Thymus (tissue), 11 donors: ENCODE results near the gene SLC39A3. TPM values are rescaled to one million over a fixed set of nuclear protein-coding genes. Genes with fewer than 3 reads are reported as not detected.

ENCODE experiments used
- DNase-seq, 9 donors: peaks; one replicate each; pipeline ENCODE4 v3.0.0-alpha.2; 2013; ENCODE audit warnings: low spot score in 9 of 9, low read depth in 6 of 9, missing footprints in 1 of 9
- H3K27ac ChIP-seq, 2 donors: one replicate each; pipeline ENCODE4 v1.5.1; 2013; ENCODE audit warnings: control low read depth in 1 of 2, low read depth in 1 of 2, low read length in 1 of 2, mild to moderate bottlenecking in 1 of 2, moderate library complexity in 1 of 2
- H3K27me3 ChIP-seq, 2 donors: one replicate each; pipeline ENCODE4 v1.5.1; 2013; ENCODE audit warnings: low read length in 1 of 2; ENCODE audit not compliant: control insufficient read depth in 2 of 2, insufficient read depth in 1 of 2
- H3K36me3 ChIP-seq, 2 donors: one replicate each; pipeline ENCODE4 v1.5.1; 2013; ENCODE audit warnings: low read length in 1 of 2, mild to moderate bottlenecking in 1 of 2, moderate library complexity in 1 of 2; ENCODE audit not compliant: control insufficient read depth in 2 of 2, insufficient read depth in 2 of 2
- H3K4me1 ChIP-seq, 2 donors: one replicate each; pipeline ENCODE4 v1.5.1; 2013; ENCODE audit warnings: low read length in 2 of 2; ENCODE audit not compliant: control insufficient read depth in 2 of 2, insufficient read depth in 2 of 2
- H3K4me3 ChIP-seq, 2 donors: one replicate each; pipeline ENCODE4 v1.5.1; 2013; ENCODE audit warnings: low read length in 2 of 2, control low read depth in 1 of 2, mild to moderate bottlenecking in 1 of 2
- H3K9me3 ChIP-seq, 2 donors: one replicate each; pipeline ENCODE4 v1.5.1; 2013; ENCODE audit warnings: low read length in 1 of 2, mild to moderate bottlenecking in 1 of 2; ENCODE audit not compliant: control insufficient read depth in 2 of 2, insufficient read depth in 1 of 2
- WGBS: extraction: QIAGEN DNeasy Blood & Tissue Kit; methylation state at CpG from one replicate; pipeline ENCODE4 v1.1.7; 2013; 5-methylcytosine and 5-hydroxymethylcytosine counted together
- polyA plus RNA-seq: library from polyadenylated mRNA; stranded (reverse); fragments of 200-250 nt; gene quantifications from one replicate; pipeline ENCODE4 v1.2.3, GENCODE V29; 2013
- total RNA-seq: library from RNA; stranded (reverse); fragments of 120-200 nt; gene quantifications from one replicate; pipeline ENCODE4 v1.2.4, GENCODE V29; 2013
- donor health status: healthy.

The SLC39A3 gene
- total and polyA plus RNA-seq, 2 donors, result 19.2 to 21.2 TPM

GRCh38 chr19:2782329-2782935 is 42.6 kb upstream of the SLC39A3 start:
- peak in 1 of 9 donors; percentile 15 for DNase-seq
- Histone ChIP-seq H3K4me1 (peaks cover 27 to 54% of the 10 kb centered on the region in 2 donors), H3K9me3 (peaks cover 0 to 5% of the 10 kb centered on the region in 2 donors), H3K36me3 (peaks cover 12 to 31% of the 10 kb centered on the region in 2 donors), H3K4me3 (peak overlapping the region; percentile 67 to 99), H3K27ac (peak overlapping the region; percentile 80 to 87), H3K27me3 (no peaks in the 10 kb centered on the region)
- WGBS, result 5% methylated on average over 24 of the region's 24 CpGs

- no peak overlapping the region for H3K27ac ChIP-seq
- H3K4me1 ChIP-seq, result peaks cover 40 to 57% of the 10 kb centered on the region in 2 donors
- H3K27me3 ChIP-seq, result no peaks in the 10 kb centered on the region
- no peak overlapping the region for H3K4me3 ChIP-seq
- WGBS, result 97% methylated on average over 7 of the region's 7 CpGs
- peaks cover 0 to 5% of the 10 kb centered on the region in 2 donors for H3K9me3 ChIP-seq
- DNase-seq, result no peak
- H3K36me3 ChIP-seq, result peaks cover 17 to 37% of the 10 kb centered on the region in 2 donors
These were observed 40.5 kb upstream of the SLC39A3 start for GRCh38 chr19:2780284-2780683.

GRCh38 chr19:2779121-2779740 is 39.4 kb upstream of the SLC39A3 start:
- Histone ChIP-seq H3K27ac (no peak overlapping the region), H3K4me1 (peaks cover 38 to 53% of the 10 kb centered on the region in 2 donors), H3K4me3 (no peak overlapping the region), H3K9me3 (no peaks in the 10 kb centered on the region), H3K36me3 (peaks cover 27 to 41% of the 10 kb centered on the region in 2 donors), H3K27me3 (no peaks in the 10 kb centered on the region)
- DNase-seq, result no peak
- 96% methylated on average over 14 of the region's 14 CpGs for WGBS

GRCh38 chr19:2777952-2778683 is 38.3 kb upstream of the SLC39A3 start:
- DNase-seq, result no peak
- Histone ChIP-seq H3K27me3 (no peaks in the 10 kb centered on the region), H3K4me3 (no peak overlapping the region), H3K9me3 (no peaks in the 10 kb centered on the region), H3K4me1 (peaks cover 32 to 42% of the 10 kb centered on the region in 2 donors), H3K36me3 (peaks cover 32 to 44% of the 10 kb centered on the region in 2 donors), H3K27ac (no peak overlapping the region)
- 94% methylated on average over 19 of the region's 19 CpGs for WGBS

GRCh38 chr19:2775556-2776430 is 36.0 kb upstream of the SLC39A3 start:
- no peaks in the 10 kb centered on the region for H3K9me3 ChIP-seq
- peaks cover 23 to 24% of the 10 kb centered on the region in 2 donors for H3K4me1 ChIP-seq
- H3K27ac ChIP-seq, result peak overlapping the region; percentile 82 to 83
- H3K27me3 ChIP-seq, result no peaks in the 10 kb centered on the region
- 56% methylated on average over 29 of the region's 29 CpGs for WGBS
- peak overlapping the region in 1 of 2 donors; percentile 37 for H3K4me3 ChIP-seq
- DNase-seq, result peak in 6 of 9 donors; percentile 30 to 65 (median 47)
- H3K36me3 ChIP-seq, result peaks cover 45% of the 10 kb centered on the region in 2 donors

- H3K9me3 ChIP-seq, result no peaks in the 10 kb centered on the region
- H3K4me1 ChIP-seq, result peaks cover 17% of the 10 kb centered on the region in 2 donors
These were observed 35.2 kb upstream of the SLC39A3 start for GRCh38 chr19:2774953-2775555.

GRCh38 chr19:2774083-2774679 is 34.4 kb upstream of the SLC39A3 start:
- Histone ChIP-seq H3K27me3 (no peaks in the 10 kb centered on the region), H3K36me3 (peaks cover 35 to 51% of the 10 kb centered on the region in 2 donors), H3K27ac (peak overlapping the region in 1 of 2 donors; percentile 13), H3K9me3 (no peaks in the 10 kb centered on the region), H3K4me3 (no peak overlapping the region), H3K4me1 (peaks cover 17% of the 10 kb centered on the region in 2 donors)
- DNase-seq, result no peak
- 96% methylated on average over 32 of the region's 32 CpGs for WGBS

More at GRCh38 chr19:2774953-2775555, 35.2 kb upstream of the SLC39A3 start:
- peaks cover 40 to 49% of the 10 kb centered on the region in 2 donors for H3K36me3 ChIP-seq
- H3K27ac ChIP-seq, result peak overlapping the region; percentile 1 to 82
- H3K4me3 ChIP-seq, result no peak overlapping the region
- no peak for DNase-seq
- no peaks in the 10 kb centered on the region for H3K27me3 ChIP-seq
- 96% methylated on average over 24 of the region's 24 CpGs for WGBS
